Endothelial cell of umbilical vein (primary cell): ENCODE data around the gene DNAJC24. TPM values are rescaled to one million over a fixed set of nuclear protein-coding genes. Genes with fewer than 3 reads are reported as not detected.

ENCODE experiments used
- BruUV-seq: library from RNA; stranded (reverse); fragments of 400-500 nt; replicated peaks from 2 replicates; lab custom pipeline; 2021; lab: Mats Ljungman, UMichigan
- CTCF ChIA-PET: fragments of 300-600, 350-600 bp; sonication (Branson Sonifier 250); formaldehyde crosslinking; loops from one replicate; lab custom pipeline; 2021; ENCODE audit warnings: antibody characterized with exemption, inconsistent platforms; lab: Charles Lee
- POLR2A ChIA-PET: fragments of 300-600, 350-600 bp; sonication (Branson Sonifier 250); formaldehyde crosslinking; loops from one replicate; lab custom pipeline; 2021; ENCODE audit warnings: antibody characterized with exemption, inconsistent platforms; lab: Charles Lee
- DNase-seq: peaks from one replicate; pipeline ENCODE4 v3.0.0-alpha.2; 2011; ENCODE audit warnings: low read depth, low spot score
- FAIRE-seq: peaks from 2 replicates; lab custom pipeline; 2011; peaks lifted over from hg19 to GRCh38; lab: Jason Lieb, UNC
- H2AFZ ChIP-seq: 2 replicates; pipeline ENCODE4 v1.6.0; 2012; ENCODE audit warnings: low read depth, low read length, control low read depth, inconsistent platforms
- H3K27ac ChIP-seq: 2 replicates; pipeline ENCODE4 v1.5.1; 2011; ENCODE audit warnings: low read depth, mild to moderate bottlenecking, control low read depth, low read length, moderate library complexity; ENCODE audit not compliant: insufficient read depth
- H3K27me3 ChIP-seq, 2 experiments: 2 replicates each; pipeline versions ENCODE4 v1.6.0 to v1.6.1; 2011; ENCODE audit warnings: low read length in 2 of 2, mixed read lengths in 1 of 2; ENCODE audit not compliant: control insufficient read depth in 2 of 2, insufficient read depth in 2 of 2
- H3K36me3 ChIP-seq, 2 experiments: 2 replicates in 1 of 2; 3 replicates in 1 of 2; pipeline ENCODE4 v1.5.1; 2011; ENCODE audit warnings: low read length in 2 of 2, mild to moderate bottlenecking in 1 of 2, moderate library complexity in 1 of 2; ENCODE audit not compliant: control insufficient read depth in 2 of 2, insufficient read depth in 2 of 2; ENCODE audit errors: extremely low read depth in 1 of 2
- H3K4me1 ChIP-seq: 3 replicates; pipeline ENCODE4 v1.5.1; 2011; ENCODE audit warnings: mild to moderate bottlenecking, low read length; ENCODE audit not compliant: control insufficient read depth, insufficient read depth; ENCODE audit errors: extremely low read depth
- H3K4me2 ChIP-seq: 2 replicates; pipeline ENCODE4 v1.6.1; 2011; ENCODE audit warnings: low read length, control low read depth, mixed read lengths; ENCODE audit not compliant: insufficient read depth
- H3K4me3 ChIP-seq, 3 experiments: fragments of 200-600 bp in 1 of 3; sonication (generic), shearing (Covaris generic) in 1 of 3; replicated peaks in 1 of 3; 2 replicates each; pipeline ENCODE4 v1.5.1; 2011 to 2016; ENCODE audit warnings: control low read depth in 3 of 3, low read length in 3 of 3, mild to moderate bottlenecking in 2 of 3, inconsistent platforms in 1 of 3, low read depth in 1 of 3, moderate library complexity in 1 of 3; ENCODE audit not compliant: insufficient read depth in 1 of 3
- H3K79me2 ChIP-seq: 2 replicates; pipeline ENCODE4 v1.6.0; 2012; ENCODE audit warnings: low read length, inconsistent platforms; ENCODE audit not compliant: control insufficient read depth, insufficient read depth
- H3K9ac ChIP-seq: replicated peaks from 2 replicates; pipeline ENCODE3; 2011; ENCODE audit warnings: low read length, control low read depth; ENCODE audit not compliant: insufficient read depth; ENCODE audit errors: extremely low read depth
- H3K9me1 ChIP-seq: replicated peaks from 3 replicates; pipeline ENCODE4 v1.6.0; 2011; ENCODE audit warnings: mild to moderate bottlenecking, low read length; ENCODE audit not compliant: control insufficient read depth, insufficient read depth; ENCODE audit errors: extremely low read depth
- H3K9me3 ChIP-seq: replicated peaks from 2 replicates; pipeline ENCODE4 v1.5.1; 2012; ENCODE audit warnings: low read length, inconsistent platforms; ENCODE audit not compliant: control insufficient read depth, insufficient read depth
- H4K20me1 ChIP-seq: replicated peaks from 2 replicates; pipeline ENCODE3; 2011; ENCODE audit warnings: mild to moderate bottlenecking, low read length; ENCODE audit not compliant: control insufficient read depth, insufficient read depth; ENCODE audit errors: extremely low read depth
- CTCF ChIP-seq, 2 donors: IDR thresholded peaks; 1 replicate in 1 of 2; 2 replicates in 1 of 2; pipeline ENCODE4 v1.5.1; 2011; ENCODE audit warnings: low read length in 2 of 2, mild to moderate bottlenecking in 2 of 2, moderate library complexity in 2 of 2, control low read depth in 1 of 2, inconsistent platforms in 1 of 2, low read depth in 1 of 2; ENCODE audit not compliant: insufficient read depth in 1 of 2; ENCODE audit errors: extremely low read depth in 1 of 2
- EZH2 ChIP-seq: IDR thresholded peaks from 2 replicates; pipeline ENCODE4 v1.6.1; 2012; ENCODE audit warnings: borderline replicate concordance, low read depth, mild to moderate bottlenecking, moderate library complexity, low read length, inconsistent platforms; ENCODE audit not compliant: severe bottlenecking
- GATA2 ChIP-seq: IDR thresholded peaks from 2 replicates; pipeline ENCODE4 v1.7.0; 2011; ENCODE audit warnings: low read depth, mild to moderate bottlenecking, moderate library complexity, mixed read lengths, low read length; ENCODE audit not compliant: insufficient read length, insufficient read depth
- JUN ChIP-seq: IDR thresholded peaks from 2 replicates; pipeline ENCODE4 v1.6.1; 2011; ENCODE audit warnings: borderline replicate concordance, low read depth; ENCODE audit not compliant: insufficient read length, insufficient read depth
- MAX ChIP-seq: IDR thresholded peaks from 2 replicates; pipeline ENCODE4 v1.6.1; 2011; ENCODE audit not compliant: insufficient read depth, insufficient read length
- MYC ChIP-seq: IDR thresholded peaks from one replicate; pipeline ENCODE4 v1.6.1; 2011; ENCODE audit warnings: mild to moderate bottlenecking, low read depth, low read length
- POLR2A ChIP-seq: IDR thresholded peaks from 2 replicates; pipeline ENCODE4 v1.6.1; 2012; ENCODE audit warnings: low read depth, mild to moderate bottlenecking, control low read depth, low read length
- dilution Hi-C: fragments of 300-500 bp; cut with MboI; formaldehyde crosslinking; loops from one replicate; pipeline ENCODE4 v1.15.0; 2019; ENCODE audit warnings: low sequenced_read_pairs; ENCODE audit not compliant: extremely low pct_ligation_motif_present
- intact Hi-C: fragments of 100-400 bp; cut with micrococcal nuclease; formaldehyde crosslinking; loops from one replicate; pipeline ENCODE4 v1.10.0; 2022
- polyA plus RNA-seq, 4 experiments: library from polyadenylated mRNA; depleted of rRNA in 3 of 4; stranded (reverse) in 3 of 4; unstranded in 1 of 4; fragments of >200 nt; gene quantifications; 2 replicates each; pipeline versions ENCODE4 v1.2.1 to v1.2.3, GENCODE V29; 2011 to 2012; ENCODE audit warnings: missing spikeins in 1 of 4
- total RNA-seq: library from RNA; stranded (reverse); gene quantifications from 2 replicates; pipeline ENCODE4 v1.2.3, GENCODE V29; 2021

DNAJC24 gene
- total and polyA plus RNA-seq, 2 donors (not counting 3 experiments of a cell fraction or from before 2014, with no cell fraction given): 7.2 to 16.8 TPM

- CTCF ChIA-PET: interaction anchor here (0.5 to 0.9 kb wide), 3 partner anchors 72 to 537 kb away, joined by 3 read pairs; no protein-coding TSS in a partner anchor
- dilution Hi-C loops: no loop called here
- Histone ChIP-seq H2AFZ (no peak overlapping the region), H3K27me3 (no peaks in the 10 kb centered on the region), H3K9me1 (no peaks in the 10 kb centered on the region), H3K9ac (no peak overlapping the region), H3K4me2 (no peak overlapping the region), H3K27ac (no peak overlapping the region), H3K4me3 (no peak overlapping the region), H3K9me3 (no peaks in the 10 kb centered on the region), H3K79me2 (no peaks in the 10 kb centered on the region), H3K36me3 (no peaks in the 10 kb centered on the region), H3K4me1 (no peaks in the 10 kb centered on the region), H4K20me1 (no peaks in the 10 kb centered on the region)
- intact Hi-C loops: no loop called here
- FAIRE-seq (no peak), DNase-seq (no peak)
- no peak for TF ChIP-seq MAX
- TF ChIP-seq POLR2A: no peak
- TF ChIP-seq GATA2: no peak
- TF ChIP-seq CTCF (IDR thresholded peaks at IDR 0.05; ENCODE audit: extremely low read depth in 1 of 2, insufficient read depth in 1 of 2, low read depth in 1 of 2, low read length in 2 of 2): no peak
- POLR2A ChIA-PET: no interaction called here
- no TSS peak for BruUV-seq
Observed at GRCh38 chr11:31421820-31422219, 52.2 kb downstream of the DNAJC24 start.

- no peak overlapping the region for H3K9ac ChIP-seq
- no peak overlapping the region for H2AFZ ChIP-seq
- H3K36me3 ChIP-seq: no peaks in the 10 kb centered on the region
- ChIA-PET POLR2A (no interaction called here), CTCF (interaction anchor here (0.7 kb wide), 1 partner anchor 71 kb away, joined by 3 read pairs; no protein-coding TSS in a partner anchor)
- dilution Hi-C loops (no loop called here), intact Hi-C loops (no loop called here)
- no peak overlapping the region for H3K4me2 ChIP-seq
- TF ChIP-seq GATA2 (no peak), CTCF (IDR thresholded peaks at IDR 0.05; ENCODE audit: extremely low read depth in 1 of 2, insufficient read depth in 1 of 2, low read depth in 1 of 2, low read length in 2 of 2) (no peak), EZH2 (no peak), JUN (no peak), MYC (no peak)
- no peaks in the 10 kb centered on the region for H3K4me1 ChIP-seq
- no TSS peak for BruUV-seq
- no peak overlapping the region for H3K4me3 ChIP-seq
- H3K27ac ChIP-seq: no peak overlapping the region
- H3K9me3 ChIP-seq: no peaks in the 10 kb centered on the region
- DNase-seq (no peak), FAIRE-seq (no peak)
- no peaks in the 10 kb centered on the region for H3K27me3 ChIP-seq
- H4K20me1 ChIP-seq: no peaks in the 10 kb centered on the region
- no peaks in the 10 kb centered on the region for H3K79me2 ChIP-seq
- H3K9me1 ChIP-seq: no peaks in the 10 kb centered on the region
Observed at GRCh38 chr11:31422703-31423102, 53.0 kb downstream of the DNAJC24 start.
